H1 (cell line): ENCODE data around the gene GRM5. TPM values are rescaled to one million over a fixed set of nuclear protein-coding genes. Genes with fewer than 3 reads are reported as not detected.

Experiments
- CTCF ChIA-PET: fragments of 300-600 bp; sonication (Branson Sonifier 250); formaldehyde crosslinking; loops from one replicate; lab custom pipeline; 2021; ENCODE audit not compliant: partially characterized antibody; lab: Charles Lee
- POLR2A ChIA-PET: fragments of 300-600 bp; sonication (Branson Sonifier 250); formaldehyde crosslinking; loops from one replicate; lab custom pipeline; 2021; ENCODE audit warnings: inconsistent platforms; ENCODE audit not compliant: partially characterized antibody; lab: Charles Lee
- DNase-seq, 2 experiments: peaks; one replicate each; pipeline versions ENCODE4 v3.0.0 to v3.0.0-alpha.2; 2010 to 2022; ENCODE audit warnings: low spot score in 2 of 2, low read depth in 1 of 2, mixed read lengths in 1 of 2
- FAIRE-seq: peaks from 2 replicates; lab custom pipeline; 2011; peaks lifted over from hg19 to GRCh38; lab: Jason Lieb, UNC
- H2AFZ ChIP-seq: 2 replicates; pipeline ENCODE4 v1.8.1; 2012; ENCODE audit warnings: low read length, inconsistent platforms
- H2AK5ac ChIP-seq: 2 replicates; pipeline ENCODE4 v1.6.1; 2013; ENCODE audit warnings: low read depth, low read length
- H2BK120ac ChIP-seq: replicated peaks from 2 replicates; pipeline ENCODE3; 2013; ENCODE audit warnings: low read depth, low read length, inconsistent platforms
- H2BK12ac ChIP-seq: 2 replicates; pipeline ENCODE4 v1.6.1; 2013; ENCODE audit warnings: low read depth, low read length
- H2BK15ac ChIP-seq: 2 replicates; pipeline ENCODE4 v1.6.1; 2013; ENCODE audit warnings: low read length
- H2BK20ac ChIP-seq: 2 replicates; pipeline ENCODE4 v1.6.1; 2013; ENCODE audit warnings: low read length
- H2BK5ac ChIP-seq: 2 replicates; pipeline ENCODE4 v1.6.1; 2013; ENCODE audit warnings: low read depth, low read length
- H3K14ac ChIP-seq: 2 replicates; pipeline ENCODE4 v1.6.1; 2013; ENCODE audit warnings: inconsistent platforms; ENCODE audit not compliant: insufficient read length
- H3K18ac ChIP-seq: 2 replicates; pipeline ENCODE4 v1.6.1; 2013; ENCODE audit warnings: low read length; ENCODE audit errors: extremely low read depth
- H3K23ac ChIP-seq: 2 replicates; pipeline ENCODE4 v1.6.1; 2013; ENCODE audit warnings: inconsistent platforms; ENCODE audit not compliant: insufficient read length
- H3K23me2 ChIP-seq: 2 replicates; pipeline ENCODE4 v1.6.1; 2013; ENCODE audit warnings: low read depth, low read length
- H3K27ac ChIP-seq: 2 replicates; pipeline ENCODE4 v1.6.1; 2011; ENCODE audit warnings: low read depth, low read length, inconsistent platforms
- H3K27me3 ChIP-seq, 4 experiments: replicated peaks in 1 of 4; 1 replicate in 1 of 4; 2 replicates in 3 of 4; pipeline versions ENCODE4 v1.6.1 to v1.8.1; 2011 to 2013; ENCODE audit warnings: low read length in 3 of 4, mild to moderate bottlenecking in 3 of 4, inconsistent platforms in 2 of 4, mixed read lengths in 2 of 4, moderate library complexity in 1 of 4; ENCODE audit not compliant: control insufficient read depth in 3 of 4, insufficient read depth in 3 of 4; ENCODE audit errors: extremely low read depth in 1 of 4
- H3K36me3 ChIP-seq, 4 experiments: 2 replicates each; pipeline versions ENCODE4 v1.6.1 to v1.8.1; 2011 to 2013; ENCODE audit warnings: mild to moderate bottlenecking in 4 of 4, low read length in 3 of 4, moderate library complexity in 2 of 4, control low read depth in 1 of 4, inconsistent platforms in 1 of 4; ENCODE audit not compliant: insufficient read depth in 4 of 4, control insufficient read depth in 2 of 4
- H3K4ac ChIP-seq: replicated peaks from 2 replicates; pipeline ENCODE3; 2013; ENCODE audit warnings: low read length, low read depth, mixed read lengths, inconsistent platforms; ENCODE audit not compliant: insufficient read length
- H3K4me1 ChIP-seq, 4 experiments: replicated peaks in 1 of 4; 1 replicate in 1 of 4; 2 replicates in 3 of 4; pipeline versions ENCODE4 v1.6.1 to v1.8.1; 2011 to 2013; ENCODE audit warnings: low read length in 3 of 4, inconsistent platforms in 2 of 4, mixed read lengths in 1 of 4; ENCODE audit not compliant: insufficient read depth in 4 of 4, control insufficient read depth in 3 of 4
- H3K4me2 ChIP-seq, 2 experiments: 2 replicates each; pipeline versions ENCODE4 v1.6.1 to v1.8.1; 2011 to 2013; ENCODE audit warnings: low read depth in 2 of 2, low read length in 2 of 2, control low read depth in 1 of 2, inconsistent platforms in 1 of 2, mild to moderate bottlenecking in 1 of 2; ENCODE audit not compliant: insufficient read depth in 1 of 2
- H3K4me3 ChIP-seq, 4 experiments: fragments of 200-600, 300-600 bp in 1 of 4; sonication (generic), shearing (Covaris generic), sonication (Bioruptor Twin) in 1 of 4; 2 replicates each; pipeline versions ENCODE4 v1.5.1 to v1.8.1; 2011 to 2016; ENCODE audit warnings: low read length in 4 of 4, low read depth in 3 of 4, control low read depth in 2 of 4, inconsistent platforms in 2 of 4, mild to moderate bottlenecking in 2 of 4, mixed read lengths in 1 of 4, moderate library complexity in 1 of 4; ENCODE audit not compliant: insufficient read depth in 2 of 4; ENCODE audit errors: extremely low read depth in 1 of 4
- H3K56ac ChIP-seq: replicated peaks from 2 replicates; pipeline ENCODE3; 2013; ENCODE audit warnings: low read depth, mild to moderate bottlenecking, mixed read lengths, low read length, inconsistent platforms; ENCODE audit not compliant: insufficient read length
- H3K79me1 ChIP-seq: 2 replicates; pipeline ENCODE4 v1.6.1; 2013; ENCODE audit warnings: low read depth, low read length, control low read depth
- H3K79me2 ChIP-seq, 2 experiments: 2 replicates each; pipeline versions ENCODE4 v1.6.1 to v1.8.1; 2012 to 2013; ENCODE audit warnings: low read length in 2 of 2, mild to moderate bottlenecking in 2 of 2, inconsistent platforms in 1 of 2; ENCODE audit not compliant: insufficient read depth in 2 of 2, control insufficient read depth in 1 of 2
- H3K9ac ChIP-seq, 4 experiments: replicated peaks in 1 of 4; 1 replicate in 1 of 4; 2 replicates in 3 of 4; pipeline versions ENCODE4 v1.6.1 to v1.8.1; 2011 to 2013; ENCODE audit warnings: low read depth in 3 of 4, low read length in 3 of 4, control low read depth in 2 of 4, mild to moderate bottlenecking in 2 of 4, moderate library complexity in 2 of 4, inconsistent platforms in 1 of 4; ENCODE audit errors: extremely low read depth in 1 of 4
- H3K9me3 ChIP-seq, 2 experiments: 2 replicates each; pipeline versions ENCODE4 v1.6.1 to v1.8.1; 2012 to 2013; ENCODE audit warnings: mild to moderate bottlenecking in 2 of 2, moderate library complexity in 2 of 2, control low read depth in 1 of 2, inconsistent platforms in 1 of 2, low read depth in 1 of 2, low read length in 1 of 2, mixed read lengths in 1 of 2; ENCODE audit not compliant: insufficient read depth in 2 of 2
- H4K20me1 ChIP-seq, 2 experiments: replicated peaks in 1 of 2; 2 replicates each; pipeline versions ENCODE3 to v1.8.1; 2011 to 2013; ENCODE audit warnings: inconsistent platforms in 2 of 2, low read length in 2 of 2, mild to moderate bottlenecking in 1 of 2; ENCODE audit not compliant: insufficient read depth in 2 of 2, control insufficient read depth in 1 of 2
- H4K5ac ChIP-seq: 2 replicates; pipeline ENCODE4 v1.6.1; 2013; ENCODE audit warnings: low read length, low read depth, mixed read lengths, inconsistent platforms; ENCODE audit not compliant: insufficient read length
- H4K8ac ChIP-seq: 2 replicates; pipeline ENCODE4 v1.8.0; 2013; ENCODE audit warnings: mild to moderate bottlenecking, moderate library complexity, low read length, inconsistent platforms; ENCODE audit not compliant: insufficient read depth; ENCODE audit errors: extremely low read depth
- H4K91ac ChIP-seq: replicated peaks from 2 replicates; pipeline ENCODE3; 2013; ENCODE audit warnings: low read length, mixed read lengths, inconsistent platforms; ENCODE audit not compliant: insufficient read length
- ATF2 ChIP-seq: IDR thresholded peaks from 2 replicates; pipeline ENCODE4 v1.6.1; 2012; ENCODE audit warnings: low read length, inconsistent platforms
- BCL11A ChIP-seq, 2 experiments: IDR thresholded peaks; one replicate each; pipeline ENCODE4 v1.6.1; 2011; ENCODE audit warnings: low read depth in 2 of 2, low read length in 2 of 2, mild to moderate bottlenecking in 2 of 2
- CBX5 ChIP-seq: fragments of 300-800, 300-1000 bp; sonication (generic); IDR thresholded peaks from 2 replicates; pipeline ENCODE4 v1.7.1; 2016; ENCODE audit warnings: antibody characterized with exemption, low read length, low read depth
- EP300 ChIP-seq, 2 experiments: IDR thresholded peaks; 1 replicate in 1 of 2; 2 replicates in 1 of 2; pipeline ENCODE4 v1.6.1; 2011 to 2012; ENCODE audit warnings: low read depth in 2 of 2, low read length in 2 of 2, mild to moderate bottlenecking in 2 of 2, borderline replicate concordance in 1 of 2, inconsistent platforms in 1 of 2, moderate library complexity in 1 of 2
- GTF2F1 ChIP-seq: IDR thresholded peaks from 2 replicates; pipeline ENCODE4 v1.6.1; 2012; ENCODE audit warnings: low read depth, low read length, improper control_type of control experiment, borderline replicate concordance
- KDM5A ChIP-seq: fragments of 200-600 bp; IDR thresholded peaks from 2 replicates; pipeline ENCODE4 v1.7.1; 2012; ENCODE audit warnings: mild to moderate bottlenecking, low read length, inconsistent platforms, mixed read lengths
- WGBS, 2 experiments: shearing (Covaris generic) in 1 of 2; methylation state at CpG; one replicate each; pipeline versions ENCODE4 v1.1.6 to v1.1.7; 2013 to 2015; ENCODE audit warnings: low lambda C conversion rate in 2 of 2, mixed read lengths in 2 of 2, inconsistent platforms in 1 of 2, low coverage in 1 of 2, missing lambda C conversion rate in 1 of 2; ENCODE audit not compliant: insufficient replicate concordance in 2 of 2, insufficient coverage in 1 of 2, insufficient read length in 1 of 2; ENCODE audit errors: extremely low coverage in 1 of 2, missing lambda C conversion rate in 1 of 2; 5-methylcytosine and 5-hydroxymethylcytosine counted together
- polyA plus RNA-seq, 7 experiments: library from polyadenylated mRNA; depleted of rRNA in 3 of 7; stranded (reverse) in 5 of 7; unstranded in 2 of 7; fragments of >200 nt in 5 of 7; fragments of 200-250 nt in 2 of 7; gene quantifications; 1 replicate in 5 of 7; 2 replicates in 1 of 7; 4 replicates in 1 of 7; pipeline versions ENCODE4 v1.2.1 to v1.2.3, GENCODE V29; 2011 to 2013; ENCODE audit warnings: missing spikeins in 2 of 7, mixed read lengths in 2 of 7
- total RNA-seq: library from RNA; stranded (reverse); fragmentation: NEBNext Ultra II Directional; extraction: Animal tissue kit (Norgen Biotek cat#: 25700); gene quantifications from 2 replicates; pipeline ENCODE4 v1.2.1, GENCODE V29; 2021

The GRM5 gene
- total and polyA plus RNA-seq, 2 of the 8 experiments (the other 6 are each of a cell fraction or from before 2014, with no cell fraction given): 0.15 to 0.43 TPM

DNA sequence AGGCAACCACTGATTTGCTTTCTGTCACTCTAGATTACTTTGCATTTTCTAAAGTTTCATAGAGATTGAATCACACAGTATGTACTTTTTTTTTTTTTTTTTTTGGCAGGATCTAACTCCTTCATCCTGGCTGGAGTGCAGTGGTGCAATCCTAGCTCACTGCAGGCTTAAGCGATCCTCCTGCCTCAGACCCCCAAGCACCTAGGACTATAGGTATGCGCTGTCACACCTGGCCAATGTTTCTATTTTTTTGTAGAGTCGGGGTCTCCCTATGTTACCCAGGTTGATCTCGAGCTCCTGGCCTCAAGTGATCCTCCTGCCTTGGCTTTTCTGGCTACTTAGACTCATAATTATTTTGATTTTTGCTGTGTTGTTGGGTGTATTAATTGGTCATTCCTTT, 433.6 kb downstream of the GRM5 start:
- Histone ChIP-seq H3K79me2 (no peaks in the 10 kb centered on the region), H3K36me3 (no peaks in the 10 kb centered on the region), H3K4me3 (no peak overlapping the region), H3K27me3 (no peaks in the 10 kb centered on the region), H3K9ac (no peak overlapping the region), H3K23ac (no peak overlapping the region), H2BK5ac (no peak overlapping the region), H2BK20ac (no peak overlapping the region), H4K8ac (no peak overlapping the region), H3K56ac (no peak overlapping the region), H3K4me1 (peaks cover 0 to 5% (median under 1%) of the 10 kb centered on the region in 4 experiments; a peak in 1 of 7 replicates), H3K23me2 (no peaks in the 10 kb centered on the region), H3K14ac (no peak overlapping the region), H3K27ac (no peak overlapping the region), H3K79me1 (no peaks in the 10 kb centered on the region), H3K9me3 (no peaks in the 10 kb centered on the region), H2AK5ac (no peak overlapping the region), H2BK15ac (no peak overlapping the region), H4K20me1 (no peaks in the 10 kb centered on the region), H2AFZ (no peak overlapping the region), H4K91ac (no peak overlapping the region), H2BK120ac (peak overlapping the region; percentile 72), H2BK12ac (no peak overlapping the region), H3K4ac (no peak overlapping the region)
- 75% methylated on average over 4 of the region's 4 CpGs; no CpG with 5 or more reads in 1 of the 2 experiments for WGBS, 2 experiments
- no peak for FAIRE-seq
- no peak for DNase-seq
- TF ChIP-seq CBX5 (no peak), KDM5A (no peak), EP300 (IDR thresholded peaks at IDR 0.05; ENCODE audit: borderline replicate concordance in 1 of 2, low read depth in 2 of 2, low read length in 2 of 2) (no peak), BCL11A (IDR thresholded peaks at IDR 0.05; ENCODE audit: low read depth in 2 of 2, low read length in 2 of 2) (no peak), GTF2F1 (no peak), ATF2 (no peak)
- TF ChIP-seq, all 59 proteins: peak for 0
- ChIA-PET POLR2A (no interaction called here), CTCF (interaction anchor here (0.7 kb wide), 1 partner anchor 27 kb away, joined by 3 read pairs; no protein-coding TSS in a partner anchor)
- Histone ChIP-seq H3K4me2 (no peak overlapping the region), H3K18ac (no peak overlapping the region; the same call in 1 of the 2 replicates), H4K5ac (no peak overlapping the region)
